NCI-H2107 (cell line): ENCODE results near the gene IGFBP4.

ENCODE experiments used
- DNase-seq: peaks from one replicate; lab custom pipeline; 2025; lab: John Stamatoyannopoulos, UW

The IGFBP4 gene

GRCh38 chr17:40456396-40456951 lies 13.2 kb downstream of the IGFBP4 start:
- DNase-seq = no peak

GRCh38 chr17:40457369-40457768 lies 14.1 kb downstream of the IGFBP4 start:
- no peak for DNase-seq

DNA sequence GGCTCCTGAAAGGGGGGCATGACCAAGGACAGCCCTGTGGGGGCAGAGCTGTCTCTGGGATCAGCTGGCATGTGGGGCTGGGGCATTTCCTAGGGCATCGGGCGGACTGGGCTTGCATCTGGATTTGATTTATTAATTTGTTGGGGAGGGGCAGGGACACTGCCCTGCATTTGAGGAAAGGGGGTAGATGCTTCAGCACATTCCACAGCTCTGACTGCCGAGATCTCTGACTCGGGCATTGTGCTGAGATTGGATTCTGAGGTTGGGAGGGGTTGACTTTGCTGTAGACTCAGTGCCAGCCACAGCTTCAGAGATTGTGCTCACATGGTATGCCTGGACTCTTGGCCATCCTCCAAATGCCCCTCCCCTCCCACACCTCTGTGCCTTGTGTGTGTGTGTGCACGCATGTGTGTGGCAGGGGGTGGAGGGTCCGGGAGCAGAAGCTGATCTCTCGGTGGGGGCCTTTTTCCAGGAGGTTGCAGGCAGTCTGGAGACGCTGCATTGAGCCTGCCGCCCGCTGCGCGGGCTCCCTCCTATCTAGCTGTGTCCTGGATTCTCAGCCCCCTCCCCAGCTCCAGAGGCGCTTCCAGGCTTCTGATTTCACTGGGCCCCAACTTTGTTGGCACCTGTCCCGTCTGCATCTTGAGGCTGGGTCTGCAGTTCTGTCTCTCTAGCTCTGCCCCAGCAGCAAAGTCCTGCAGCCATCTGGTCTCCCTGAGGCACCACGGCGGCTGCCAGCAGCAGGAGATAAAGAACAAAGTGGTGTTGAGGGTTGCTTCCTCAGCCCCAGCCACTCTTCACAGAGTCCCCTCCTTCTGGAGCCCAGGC lies 14.9 kb downstream of the IGFBP4 start:
- no peak for DNase-seq

GRCh38 chr17:40458851-40459482 lies 15.7 kb downstream of the IGFBP4 start:
- no peak for DNase-seq

DNA sequence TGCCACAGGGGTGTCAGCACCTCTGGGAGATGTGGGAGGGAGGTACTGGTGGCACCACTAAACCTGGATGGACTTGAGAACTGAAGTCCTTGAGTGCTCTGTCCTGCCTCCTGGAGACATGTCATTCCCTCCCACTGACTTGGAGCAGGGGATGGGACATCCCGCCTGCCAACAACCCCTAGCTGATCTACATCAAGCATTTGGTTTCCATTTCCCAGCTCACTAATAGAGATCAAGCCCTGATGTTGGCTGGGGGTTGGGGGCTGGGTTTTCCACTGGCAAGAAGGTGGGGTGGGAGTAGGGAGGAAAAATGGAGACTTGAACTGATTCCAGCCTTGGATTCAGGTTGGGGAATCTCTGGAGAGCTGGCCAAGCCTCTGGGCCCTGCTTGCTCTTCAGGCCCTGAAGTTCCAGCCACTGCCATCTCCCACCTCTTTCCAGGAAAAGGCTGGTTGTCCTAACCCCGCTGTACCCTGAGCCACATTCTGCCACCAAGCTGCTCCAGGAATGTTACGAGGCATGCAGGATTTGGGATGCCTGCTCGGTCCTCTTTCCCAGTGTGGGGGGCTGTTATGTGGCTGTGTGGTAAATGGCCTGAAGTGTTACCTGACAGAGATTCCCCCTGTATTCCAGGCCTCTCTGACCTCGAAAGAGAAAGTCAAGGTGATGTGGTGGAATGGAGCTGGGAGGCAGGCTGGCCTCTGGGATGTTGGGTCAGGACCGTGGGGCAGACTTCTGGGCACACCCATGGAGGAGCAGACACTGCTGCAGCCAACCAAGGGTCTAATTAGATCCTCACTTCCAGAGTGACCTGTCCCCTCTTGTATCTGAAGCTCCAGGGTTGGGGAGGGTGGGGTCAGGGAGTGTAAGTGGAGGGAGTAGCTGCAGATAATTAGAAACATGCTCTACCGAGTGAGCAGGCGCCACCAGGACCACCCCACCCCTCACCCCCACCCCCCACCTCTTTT lies 16.7 kb downstream of the IGFBP4 start:
- no peak for DNase-seq

- no peak for DNase-seq
Measured at GRCh38 chr17:40460604-40460967, 17.3 kb downstream of the IGFBP4 start.

GRCh38 chr17:40460968-40461731 lies 17.9 kb downstream of the IGFBP4 start:
- no peak for DNase-seq

- DNase-seq = no peak
Measured at GRCh38 chr17:40461732-40462342, 18.6 kb downstream of the IGFBP4 start.

- DNase-seq = no peak
Measured at GRCh38 chr17:40462343-40463121, 19.3 kb downstream of the IGFBP4 start.

GRCh38 chr17:40463122-40463550 lies 19.9 kb downstream of the IGFBP4 start:
- DNase-seq = no peak

DNA sequence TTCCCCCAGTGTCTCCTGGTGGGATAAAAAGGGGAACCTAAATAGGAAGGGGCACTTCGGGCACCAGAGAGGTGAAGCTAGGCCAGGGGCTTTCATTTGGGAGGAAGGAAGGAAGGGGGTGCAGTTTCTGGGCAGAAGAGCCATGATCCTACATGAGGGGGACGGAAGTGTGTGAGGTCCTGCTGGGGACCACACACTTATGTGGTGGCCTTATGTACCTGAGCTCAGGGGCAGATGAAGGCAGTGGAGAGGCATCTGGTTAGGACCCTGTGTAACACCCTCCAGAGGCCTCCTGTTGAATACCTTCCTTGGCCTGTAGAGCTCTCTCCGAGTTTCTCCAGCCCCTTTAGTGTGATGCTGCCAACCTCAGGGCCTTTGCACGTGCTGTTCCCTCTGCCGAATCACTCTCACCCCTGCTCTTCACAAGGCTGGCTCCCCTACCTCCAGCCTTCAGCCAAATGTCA lies 21.2 kb downstream of the IGFBP4 start:
- no peak for DNase-seq

GRCh38 chr17:40466298-40466971 lies 23.2 kb downstream of the IGFBP4 start:
- no peak for DNase-seq

- no peak for DNase-seq
Measured at GRCh38 chr17:40467281-40467867, 24.1 kb downstream of the IGFBP4 start.

GRCh38 chr17:40468560-40468959 lies 25.3 kb downstream of the IGFBP4 start:
- DNase-seq = no peak

- no peak for DNase-seq
Measured at GRCh38 chr17:40469805-40470675, 26.8 kb downstream of the IGFBP4 start.

DNA sequence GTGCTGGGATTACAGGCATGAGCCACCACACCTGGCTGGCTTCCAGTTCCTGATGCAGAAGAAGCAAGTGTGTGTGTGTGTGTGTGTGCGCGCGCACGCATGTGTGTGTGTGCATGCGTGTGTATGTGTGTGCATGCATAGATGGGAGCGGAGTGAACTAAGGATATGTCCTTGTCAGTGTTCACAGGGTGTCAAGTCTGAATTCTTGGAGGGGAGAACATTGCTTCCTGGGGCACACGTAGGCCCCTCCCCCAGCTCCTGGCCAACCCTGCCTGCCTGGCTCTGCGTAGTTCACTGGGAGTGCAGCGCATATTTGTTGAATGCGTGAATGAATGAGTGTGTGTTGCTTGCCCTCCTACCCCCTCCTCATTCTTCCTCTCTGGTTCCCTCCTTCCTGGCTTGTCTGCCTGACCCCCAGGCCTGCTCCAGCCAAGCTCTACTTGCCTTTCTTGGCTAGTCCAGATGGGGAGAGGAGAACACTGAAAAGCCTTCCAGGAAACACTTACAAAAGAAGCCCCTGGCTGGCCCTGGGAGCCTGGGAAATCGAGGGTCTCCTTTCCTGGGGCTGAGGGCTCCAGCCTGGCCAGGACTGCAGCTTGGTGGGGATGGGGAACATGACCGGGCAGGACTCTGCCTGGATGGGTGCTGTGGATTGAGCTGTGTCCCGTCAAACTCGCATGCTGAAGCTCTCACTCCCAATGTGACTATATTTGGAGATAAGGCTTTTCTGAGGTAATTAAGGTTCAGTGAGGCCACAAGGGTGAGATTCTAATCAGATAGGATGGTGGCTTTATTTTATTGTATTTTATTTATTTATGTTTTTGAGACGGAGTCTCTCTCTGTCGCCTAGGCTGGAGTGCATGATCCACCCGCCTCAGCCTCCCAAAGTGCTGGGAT lies 27.9 kb downstream of the IGFBP4 start:
- no peak for DNase-seq
